ENCODE data around the gene METTL1.

The METTL1 gene

DNA sequence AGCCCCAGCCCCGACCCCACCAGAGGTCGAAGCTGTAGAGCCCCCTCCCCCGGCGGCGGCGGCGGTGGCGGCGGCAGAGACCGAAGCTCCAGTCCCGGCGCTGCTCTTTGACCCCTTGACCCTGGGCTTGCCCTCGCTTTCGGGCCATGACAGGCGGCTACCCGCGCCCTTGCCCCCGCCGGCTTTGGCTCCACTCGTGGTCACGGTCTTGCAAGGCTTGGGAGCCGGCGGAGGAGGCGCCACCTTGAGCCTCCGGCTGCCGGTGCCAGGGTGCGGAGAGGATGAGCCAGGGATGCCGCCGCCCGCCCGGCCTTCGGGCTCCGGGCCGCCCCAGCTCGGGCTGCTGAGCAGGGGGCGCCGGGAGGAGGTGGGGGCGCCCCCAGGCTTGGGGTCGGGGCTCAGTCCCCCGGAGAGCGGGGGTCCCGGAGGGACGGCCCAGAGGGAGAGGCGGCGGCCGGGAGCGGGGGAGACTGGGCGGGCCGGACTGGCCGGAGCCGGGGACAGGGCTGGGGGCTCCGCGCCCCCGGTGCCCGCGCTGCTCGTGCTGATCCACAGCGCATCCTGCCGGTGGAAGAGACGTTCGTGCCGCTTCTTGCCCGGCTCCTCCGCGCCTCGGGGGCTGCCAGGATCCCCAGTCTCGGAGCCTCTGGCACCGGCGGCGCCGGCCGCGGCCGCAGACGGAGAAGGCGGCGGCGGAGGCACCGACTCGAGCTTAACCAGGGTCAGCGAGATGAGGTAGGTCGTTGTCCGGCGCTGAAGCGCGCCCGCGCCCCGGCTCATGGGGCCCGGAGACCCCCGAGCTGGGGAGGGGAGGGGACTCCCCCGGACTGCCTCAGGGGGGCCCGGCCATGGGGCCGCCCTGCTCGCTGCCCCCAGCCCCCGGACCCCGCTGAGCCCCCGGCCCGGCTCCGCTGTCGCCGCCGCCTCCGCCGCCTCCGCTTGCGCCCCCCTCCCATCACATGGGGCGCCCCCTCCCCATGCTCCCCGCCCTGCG, 34.1 kb downstream of the METTL1 start:
- no peak overlapping the region for H3K27ac ChIP-seq (replicated peaks)
- TF ChIP-seq, protein P1, sequence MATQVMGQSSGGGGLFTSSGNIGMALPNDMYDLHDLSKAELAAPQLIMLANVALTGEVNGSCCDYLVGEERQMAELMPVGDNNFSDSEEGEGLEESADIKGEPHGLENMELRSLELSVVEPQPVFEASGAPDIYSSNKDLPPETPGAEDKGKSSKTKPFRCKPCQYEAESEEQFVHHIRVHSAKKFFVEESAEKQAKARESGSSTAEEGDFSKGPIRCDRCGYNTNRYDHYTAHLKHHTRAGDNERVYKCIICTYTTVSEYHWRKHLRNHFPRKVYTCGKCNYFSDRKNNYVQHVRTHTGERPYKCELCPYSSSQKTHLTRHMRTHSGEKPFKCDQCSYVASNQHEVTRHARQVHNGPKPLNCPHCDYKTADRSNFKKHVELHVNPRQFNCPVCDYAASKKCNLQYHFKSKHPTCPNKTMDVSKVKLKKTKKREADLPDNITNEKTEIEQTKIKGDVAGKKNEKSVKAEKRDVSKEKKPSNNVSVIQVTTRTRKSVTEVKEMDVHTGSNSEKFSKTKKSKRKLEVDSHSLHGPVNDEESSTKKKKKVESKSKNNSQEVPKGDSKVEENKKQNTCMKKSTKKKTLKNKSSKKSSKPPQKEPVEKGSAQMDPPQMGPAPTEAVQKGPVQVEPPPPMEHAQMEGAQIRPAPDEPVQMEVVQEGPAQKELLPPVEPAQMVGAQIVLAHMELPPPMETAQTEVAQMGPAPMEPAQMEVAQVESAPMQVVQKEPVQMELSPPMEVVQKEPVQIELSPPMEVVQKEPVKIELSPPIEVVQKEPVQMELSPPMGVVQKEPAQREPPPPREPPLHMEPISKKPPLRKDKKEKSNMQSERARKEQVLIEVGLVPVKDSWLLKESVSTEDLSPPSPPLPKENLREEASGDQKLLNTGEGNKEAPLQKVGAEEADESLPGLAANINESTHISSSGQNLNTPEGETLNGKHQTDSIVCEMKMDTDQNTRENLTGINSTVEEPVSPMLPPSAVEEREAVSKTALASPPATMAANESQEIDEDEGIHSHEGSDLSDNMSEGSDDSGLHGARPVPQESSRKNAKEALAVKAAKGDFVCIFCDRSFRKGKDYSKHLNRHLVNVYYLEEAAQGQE (IDR thresholded peaks at IDR 0.05; ENCODE audit: insufficient replicate concordance, low read depth), result no peak
- DNase-seq (ENCODE audit: low read depth in 1 of 2, low spot score in 1 of 2), result no peak
- no peaks in the 10 kb centered on the region for H3K27me3 ChIP-seq (ENCODE audit: insufficient read depth, poor library complexity, severe bottlenecking)
- H3K4me3 ChIP-seq (replicated peaks; ENCODE audit: insufficient read depth, low read length), result no peak overlapping the region

DNA sequence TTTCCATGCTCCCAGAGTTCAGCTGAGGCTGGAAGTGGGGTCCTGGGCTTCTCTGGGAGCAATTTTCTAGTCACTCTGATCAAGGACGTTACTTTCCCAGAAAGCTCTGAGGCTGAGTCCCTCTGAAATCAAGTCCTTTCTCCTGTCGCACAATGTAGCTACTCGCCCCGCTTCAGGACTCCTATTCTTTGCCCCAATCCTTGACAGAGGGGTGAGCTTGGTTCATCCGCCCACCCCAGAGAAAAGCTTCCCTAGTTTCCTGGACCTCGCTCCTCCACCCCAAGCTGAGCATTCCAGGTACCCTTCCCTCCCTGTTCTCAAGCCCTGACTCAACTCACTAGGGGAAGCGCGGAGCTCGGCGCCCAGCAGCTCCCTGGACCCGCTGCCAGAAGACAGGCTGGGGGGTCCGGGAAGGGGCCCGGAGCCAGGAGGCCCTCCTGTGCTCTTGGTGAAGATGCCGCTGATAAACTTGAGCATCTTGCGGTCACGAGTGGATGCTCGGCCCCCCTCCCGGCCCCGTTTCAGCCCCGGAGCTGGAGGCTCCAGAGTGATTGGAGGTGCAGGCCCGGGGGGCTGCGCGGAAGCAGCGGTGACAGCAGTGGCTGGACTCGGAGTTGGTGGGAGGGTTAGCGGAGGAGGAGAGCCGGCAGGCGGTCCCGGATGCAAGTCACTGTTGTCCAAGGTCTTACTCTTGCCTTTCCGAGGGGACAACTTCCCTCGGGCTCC, 35.0 kb downstream of the METTL1 start:
- H3K4me3 ChIP-seq (replicated peaks; ENCODE audit: insufficient read depth, low read length), result no peak overlapping the region
- H3K27me3 ChIP-seq (ENCODE audit: insufficient read depth, poor library complexity, severe bottlenecking), result no peaks in the 10 kb centered on the region
- TF ChIP-seq SPI1 (IDR thresholded peaks at IDR 0.05; ENCODE audit: borderline replicate concordance, low read depth) (no peak), GABPA (IDR thresholded peaks at IDR 0.05; ENCODE audit: low read depth) (no peak), POLR2AphosphoS5 (IDR thresholded peaks at IDR 0.05; ENCODE audit: low read depth) (no peak)
- TF ChIP-seq, protein P2, sequence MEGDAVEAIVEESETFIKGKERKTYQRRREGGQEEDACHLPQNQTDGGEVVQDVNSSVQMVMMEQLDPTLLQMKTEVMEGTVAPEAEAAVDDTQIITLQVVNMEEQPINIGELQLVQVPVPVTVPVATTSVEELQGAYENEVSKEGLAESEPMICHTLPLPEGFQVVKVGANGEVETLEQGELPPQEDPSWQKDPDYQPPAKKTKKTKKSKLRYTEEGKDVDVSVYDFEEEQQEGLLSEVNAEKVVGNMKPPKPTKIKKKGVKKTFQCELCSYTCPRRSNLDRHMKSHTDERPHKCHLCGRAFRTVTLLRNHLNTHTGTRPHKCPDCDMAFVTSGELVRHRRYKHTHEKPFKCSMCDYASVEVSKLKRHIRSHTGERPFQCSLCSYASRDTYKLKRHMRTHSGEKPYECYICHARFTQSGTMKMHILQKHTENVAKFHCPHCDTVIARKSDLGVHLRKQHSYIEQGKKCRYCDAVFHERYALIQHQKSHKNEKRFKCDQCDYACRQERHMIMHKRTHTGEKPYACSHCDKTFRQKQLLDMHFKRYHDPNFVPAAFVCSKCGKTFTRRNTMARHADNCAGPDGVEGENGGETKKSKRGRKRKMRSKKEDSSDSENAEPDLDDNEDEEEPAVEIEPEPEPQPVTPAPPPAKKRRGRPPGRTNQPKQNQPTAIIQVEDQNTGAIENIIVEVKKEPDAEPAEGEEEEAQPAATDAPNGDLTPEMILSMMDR (IDR thresholded peaks at IDR 0.05; ENCODE audit: insufficient read depth, low read length), result no peak
- TF ChIP-seq, protein P1 (IDR thresholded peaks at IDR 0.05; ENCODE audit: insufficient replicate concordance, low read depth), result no peak
- DNase-seq (ENCODE audit: low read depth in 1 of 2, low spot score in 1 of 2), result no peak
- no peak overlapping the region for H3K27ac ChIP-seq (replicated peaks)

DNA sequence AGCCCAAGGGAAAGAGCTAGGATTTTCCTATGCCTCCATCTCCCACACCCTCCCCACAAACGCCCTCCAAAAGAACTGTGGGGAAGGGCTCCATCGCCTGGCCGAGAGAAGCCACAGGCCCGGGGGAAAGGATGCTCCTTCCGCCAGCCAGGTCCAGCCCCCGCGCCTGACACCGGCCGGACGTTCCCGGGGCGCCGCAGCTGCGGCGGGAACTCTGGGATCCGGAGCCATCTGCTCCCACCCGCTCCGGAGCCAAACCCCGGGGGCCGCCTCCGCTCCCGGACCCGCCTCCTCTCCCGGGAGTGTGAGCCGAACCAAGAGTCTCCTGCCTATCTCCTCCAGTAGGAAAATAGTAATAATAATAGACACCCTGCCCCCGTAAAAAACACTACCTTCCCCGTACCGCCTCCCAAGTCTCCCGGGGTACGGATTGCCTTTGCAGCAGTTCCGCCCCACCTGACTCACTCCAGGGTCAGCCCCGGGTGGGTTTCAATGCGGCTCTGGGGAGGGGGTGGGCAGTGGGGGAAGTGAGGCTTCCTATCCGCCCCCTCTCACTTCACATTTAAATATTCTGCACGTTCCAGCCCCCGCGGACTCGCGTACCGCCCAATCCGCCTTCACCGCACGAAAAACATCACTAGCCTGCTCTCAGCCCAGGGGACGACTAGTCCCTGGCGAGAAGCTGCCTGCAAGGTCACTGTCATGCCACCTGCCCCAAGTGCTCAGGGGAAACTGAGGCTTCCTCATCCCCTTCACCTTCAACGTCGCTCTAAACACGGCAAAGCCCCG, 35.8 kb downstream of the METTL1 start:
- Histone ChIP-seq H3K4me3 (replicated peaks; ENCODE audit: insufficient read depth, low read length) (no peak overlapping the region), H3K27me3 (ENCODE audit: insufficient read depth, poor library complexity, severe bottlenecking) (no peaks in the 10 kb centered on the region), H3K27ac (replicated peaks) (no peak overlapping the region)
- no peak for DNase-seq (ENCODE audit: low read depth in 1 of 2, low spot score in 1 of 2)
- no peak for TF ChIP-seq GABPA (IDR thresholded peaks at IDR 0.05; ENCODE audit: low read depth)
- TF ChIP-seq, protein P1 (IDR thresholded peaks at IDR 0.05; ENCODE audit: insufficient replicate concordance, low read depth), result no peak
- TF ChIP-seq POLR2AphosphoS5 (IDR thresholded peaks at IDR 0.05; ENCODE audit: low read depth), result no peak
- TF ChIP-seq SPI1 (IDR thresholded peaks at IDR 0.05; ENCODE audit: borderline replicate concordance, low read depth), result no peak

All from HL-60 (cell line).